Heart left ventricle (tissue), 16 donors: ENCODE measurements around the gene GTF2I. TPM values are rescaled to one million over a fixed set of nuclear protein-coding genes. Genes with fewer than 3 reads are reported as not detected.
"Not testable (repeated sequence)": the region's sequence is repeated elsewhere in the genome, so short reads cannot be mapped to it uniquely, and the experiment has no call there.

Source experiments
- ATAC-seq, 4 donors: fragments of 200-7000 bp; cut with Tn5 transposase; one replicate each; pipeline ENCODE4 v1.9.1; 2020 to 2022; ENCODE audit warnings: moderate library complexity in 4 of 4, mild to moderate bottlenecking in 3 of 4, moderate number of reproducible peaks in 1 of 4
- DNase-seq, 5 donors: peaks; one replicate each; pipeline ENCODE4 v3.0.0-alpha.2; 2020
- H3K27ac ChIP-seq, 12 donors: fragments of 200-600 bp; sonication (generic) in 4 of 12; one replicate each; pipeline versions ENCODE4 v1.5.0 to v1.8.0; 2016 to 2022; ENCODE audit warnings: mild to moderate bottlenecking in 2 of 12
- H3K27me3 ChIP-seq, 9 donors: fragments of 200-600 bp; sonication (generic) in 2 of 9; one replicate each; pipeline versions ENCODE4 v1.5.1 to v1.8.0; 2016 to 2022; ENCODE audit warnings: mild to moderate bottlenecking in 3 of 9
- H3K36me3 ChIP-seq, 9 donors: fragments of 200-600 bp; sonication (generic) in 2 of 9; one replicate each; pipeline versions ENCODE4 v1.5.0 to v1.8.0; 2018 to 2022; ENCODE audit warnings: mild to moderate bottlenecking in 2 of 9
- H3K4me1 ChIP-seq, 12 donors: fragments of 200-600 bp; sonication (generic) in 4 of 12; one replicate each; pipeline versions ENCODE4 v1.5.0 to v1.8.0; 2016 to 2022; ENCODE audit warnings: mild to moderate bottlenecking in 3 of 12
- H3K4me3 ChIP-seq, 12 donors: fragments of 200-600 bp; sonication (generic) in 4 of 12; one replicate each; pipeline versions ENCODE4 v1.5.0 to v1.8.0; 2017 to 2022; ENCODE audit warnings: mild to moderate bottlenecking in 9 of 12, moderate library complexity in 4 of 12
- H3K9me3 ChIP-seq, 12 donors: fragments of 200-600 bp; sonication (generic) in 4 of 12; one replicate each; pipeline versions ENCODE4 v1.5.0 to v1.8.0; 2016 to 2022; ENCODE audit warnings: mild to moderate bottlenecking in 1 of 12
- POLR2A ChIP-seq, 2 donors: fragments of 450-650 bp; IDR thresholded peaks; one replicate each; pipeline ENCODE4 v1.6.1; 2017; ENCODE audit warnings: antibody characterized with exemption in 2 of 2, mild to moderate bottlenecking in 2 of 2, moderate library complexity in 2 of 2
- WGBS, 4 donors: extraction: QIAGEN DNeasy Blood & Tissue Kit in 2 of 4; methylation state at CpG; one replicate each; pipeline versions ENCODE4 v1.1.5 to v1.1.7; 2013 to 2018; 5-methylcytosine and 5-hydroxymethylcytosine counted together
- intact Hi-C, 10 donors: fragments of 100-400 bp; cut with DNase I; formaldehyde crosslinking; loops; one replicate each; pipeline versions ENCODE4 v1.11.1 to v1.14.2; 2022
- polyA plus RNA-seq, 2 donors: library from polyadenylated mRNA; stranded (reverse); fragments of 200-250 nt; gene quantifications; one replicate each; pipeline ENCODE4 v1.2.3, GENCODE V29; 2013
- total RNA-seq, 9 donors: library from RNA; depleted of rRNA in 2 of 9; stranded (reverse); fragments of >200 nt in 2 of 9; fragmentation: NEBNext Ultra II Directional in 3 of 9; extraction: Animal tissue kit (Norgen Biotek cat#: 25700) in 3 of 9; gene quantifications; one replicate each; pipeline versions ENCODE4 v1.1.0 to v1.2.4, GENCODE V29; 2016 to 2023
- TF ChIP-seq, protein P1 (sequence below), 12 donors: fragments of 200-600 bp; sonication (generic) in 4 of 12; IDR thresholded peaks; one replicate each; pipeline versions ENCODE4 v1.5.0 to v1.8.0; 2018 to 2022; ENCODE audit warnings: antibody characterized with exemption in 12 of 12, mild to moderate bottlenecking in 5 of 12
- donor health status: ischemic (EF 13 %, LVEDD 7.1; RV severe dilation, severe dysfunction).
- donor health status: healthy with polysubstance abuse.
- donor health status: DM: no; HTN: yes; CAD: no.
- donor health status: DM: no; HTN: no; CAD: no.
- donor health status: ischemic (EF 25% LVEDD 6.9; RV normal size, moderate dysfunction).
- donor health status: ischemic (EF 25% LVEDD 5.7; RV mildly dilated, moderate dysfunction).
- donor health status: healthy.
- donor health status: DM: yes; HTN: yes; CAD: no.
- donor health status: ischemic (EF 35%, LVEDD 5.7; RV mildly dilated, moderate dysfunction).
- donor health status: nonischemic (EF 11% LVEDD 7.7; RV severe dilation, severe dysfunction).
- donor health status: DM: yes; HTN: yes; CAD: no.
- donor health status: PGD.
- donor health status: ischemic (EF 29% LVEDD 5.4; RV normal size, mild dysfunction).
- donor health status: nonischemic (EF 23%, LVEDD 6.1; RV moderate dilation, normal function).

GTF2I gene
- total and polyA plus RNA-seq, 11 donors, result 28.8 to 135 (median 113) TPM

DNA sequence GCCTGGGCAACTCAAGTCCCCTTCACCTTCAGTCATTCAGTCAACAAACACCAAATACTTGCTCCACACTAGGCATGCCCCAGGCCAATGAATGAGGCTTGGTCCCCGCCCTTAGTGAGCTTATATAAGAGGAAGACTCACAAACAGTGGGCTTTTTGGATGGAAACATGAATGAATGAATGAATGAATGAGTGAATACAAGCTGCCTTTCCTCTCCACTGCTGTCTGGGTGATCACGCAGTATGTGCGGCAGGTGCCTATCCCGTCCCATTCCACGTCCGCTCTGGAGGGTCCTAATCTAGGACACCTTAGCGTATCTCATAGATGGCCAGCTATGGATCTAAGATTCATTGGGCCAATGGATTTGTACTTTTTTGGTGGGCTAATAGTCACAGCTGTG lies 19.8 kb upstream of the GTF2I start:
- WGBS, 4 donors, result 97 to 98% (median 97%) methylated on average over 7 of the region's 7 CpGs
- H3K4me1 ChIP-seq, result peaks cover 0 to 11% (median 5%) of the 10 kb centered on the region in 12 donors
- intact Hi-C loops, result no loop called here
- H3K27ac ChIP-seq, result no peak overlapping the region
- DNase-seq (no peak), ATAC-seq (no peak)
- no peaks in the 10 kb centered on the region for H3K27me3 ChIP-seq
- no peaks in the 10 kb centered on the region for H3K9me3 ChIP-seq
- TF ChIP-seq, protein P1, sequence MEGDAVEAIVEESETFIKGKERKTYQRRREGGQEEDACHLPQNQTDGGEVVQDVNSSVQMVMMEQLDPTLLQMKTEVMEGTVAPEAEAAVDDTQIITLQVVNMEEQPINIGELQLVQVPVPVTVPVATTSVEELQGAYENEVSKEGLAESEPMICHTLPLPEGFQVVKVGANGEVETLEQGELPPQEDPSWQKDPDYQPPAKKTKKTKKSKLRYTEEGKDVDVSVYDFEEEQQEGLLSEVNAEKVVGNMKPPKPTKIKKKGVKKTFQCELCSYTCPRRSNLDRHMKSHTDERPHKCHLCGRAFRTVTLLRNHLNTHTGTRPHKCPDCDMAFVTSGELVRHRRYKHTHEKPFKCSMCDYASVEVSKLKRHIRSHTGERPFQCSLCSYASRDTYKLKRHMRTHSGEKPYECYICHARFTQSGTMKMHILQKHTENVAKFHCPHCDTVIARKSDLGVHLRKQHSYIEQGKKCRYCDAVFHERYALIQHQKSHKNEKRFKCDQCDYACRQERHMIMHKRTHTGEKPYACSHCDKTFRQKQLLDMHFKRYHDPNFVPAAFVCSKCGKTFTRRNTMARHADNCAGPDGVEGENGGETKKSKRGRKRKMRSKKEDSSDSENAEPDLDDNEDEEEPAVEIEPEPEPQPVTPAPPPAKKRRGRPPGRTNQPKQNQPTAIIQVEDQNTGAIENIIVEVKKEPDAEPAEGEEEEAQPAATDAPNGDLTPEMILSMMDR (IDR thresholded peaks at IDR 0.05), result no peak
- no peak for TF ChIP-seq POLR2A (IDR thresholded peaks at IDR 0.05)
- H3K36me3 ChIP-seq, result no peaks in the 10 kb centered on the region
- no peak overlapping the region for H3K4me3 ChIP-seq

DNA sequence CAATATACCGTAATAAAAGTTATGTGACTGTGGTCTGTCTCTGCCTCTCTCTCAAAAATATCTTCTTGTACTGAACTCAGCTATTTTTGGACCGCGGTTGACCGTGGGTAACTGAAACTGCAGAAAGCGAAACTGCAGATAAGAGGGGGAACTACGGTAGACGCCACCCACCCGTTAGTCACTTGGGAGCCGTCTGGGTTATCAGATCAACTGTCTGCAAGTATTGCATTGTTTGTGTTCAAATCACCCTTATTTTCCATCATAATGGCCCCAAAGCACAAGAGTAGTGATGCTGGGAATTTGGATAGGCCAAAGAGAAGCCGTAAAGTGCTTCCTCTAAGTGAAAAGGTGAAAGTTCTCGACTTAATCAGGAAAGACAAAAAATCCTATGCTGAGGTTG lies 7.5 kb upstream of the GTF2I start:
- DNase-seq, result peak in 3 of 5 donors; percentile 54 to 63 (median 56)
- intact Hi-C loops, result loop anchor here in 5 of 10 donors (10.0 kb wide), 2 partner anchors 55 to 195 kb away; partner anchors contain the start of gene GTF2IRD1 (in 4 of the 5)
- ATAC-seq, result peak; percentile 48 to 88 (median 86)
- 2 to 4% (median 3%) methylated on average over 10 to 11 of the region's 11 CpGs for WGBS, 4 donors
- peak overlapping the region in 11 of 12 donors; percentile 6 to 67 (median 52) for H3K27ac ChIP-seq
- not testable (repeated sequence) for H3K27me3 ChIP-seq, H3K36me3 ChIP-seq, H3K9me3 ChIP-seq
- peaks cover 0 to 16% (median 8%) of the 10 kb centered on the region in 12 donors for H3K4me1 ChIP-seq
- peak overlapping the region in 10 of 12 donors; percentile 6 to 55 (median 40) for H3K4me3 ChIP-seq

DNA sequence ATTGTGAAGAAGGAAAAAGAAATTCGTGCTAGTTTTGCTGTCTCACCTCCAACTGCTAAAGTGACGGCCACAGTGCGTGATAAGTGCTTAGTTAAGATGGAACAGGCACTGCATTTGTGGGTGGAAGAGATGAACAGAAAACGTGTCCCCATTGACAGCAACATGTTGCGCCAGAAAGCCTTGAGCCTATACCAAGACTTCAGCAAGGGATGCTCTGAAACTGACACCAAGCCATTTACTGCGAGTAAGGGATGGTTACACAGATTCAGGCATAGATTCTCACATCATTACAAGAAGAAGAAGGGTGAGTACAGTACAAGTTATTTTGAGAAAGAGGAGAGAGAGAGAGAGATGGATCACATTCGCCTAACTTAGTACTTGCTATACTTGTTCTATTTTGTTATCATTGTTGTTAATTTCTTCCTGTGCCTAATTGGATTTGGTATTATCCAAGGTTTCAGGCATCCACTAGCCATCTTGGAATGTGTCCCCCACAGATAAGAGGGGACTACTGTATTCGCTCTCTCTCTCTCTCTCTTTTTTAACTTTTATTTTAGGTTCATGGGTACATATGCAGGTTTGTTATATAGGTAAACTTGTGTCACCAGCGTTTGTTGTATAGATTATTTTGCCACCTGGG lies 6.9 kb upstream of the GTF2I start:
- not testable (repeated sequence) for H3K36me3 ChIP-seq, DNase-seq, H3K9me3 ChIP-seq, H3K27me3 ChIP-seq
- peaks cover 0 to 19% (median 9%) of the 10 kb centered on the region in 12 donors for H3K4me1 ChIP-seq
- 47 to 52% (median 49%) methylated on average over 6 to 7 of the region's 9 CpGs for WGBS, 4 donors
- peak overlapping the region in 8 of 12 donors; percentile 11 to 55 (median 40) for H3K4me3 ChIP-seq
- intact Hi-C loops, result loop anchor here in 5 of 10 donors (10.0 kb wide), 2 partner anchors 54 to 196 kb away; partner anchors contain the start of gene GTF2IRD1 (in 4 of the 5)
- peak in 3 of 4 donors; percentile 32 to 60 (median 51) for ATAC-seq
- peak overlapping the region in 10 of 12 donors; percentile 6 to 67 (median 52) for H3K27ac ChIP-seq

DNA sequence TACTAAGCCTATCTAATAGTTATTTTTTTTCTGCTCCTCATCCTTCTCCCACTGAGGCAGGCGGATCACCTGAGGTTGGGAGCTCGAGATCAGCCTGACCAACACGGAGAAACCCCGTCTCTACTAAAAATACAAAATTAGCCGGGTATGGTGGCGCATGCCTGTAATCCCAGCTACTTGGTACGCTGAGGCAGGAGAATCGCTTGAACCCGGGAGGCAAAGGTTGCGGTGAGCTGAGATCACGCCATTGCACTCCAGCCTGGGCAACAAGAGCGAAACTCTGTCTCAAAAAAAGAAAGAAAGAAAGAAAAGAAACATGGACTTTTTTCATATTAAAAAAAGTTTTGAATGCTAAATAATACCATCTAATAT lies 6.4 kb upstream of the GTF2I start:
- not testable (repeated sequence) for ATAC-seq, H3K9me3 ChIP-seq, H3K36me3 ChIP-seq, H3K4me3 ChIP-seq, H3K27ac ChIP-seq, H3K27me3 ChIP-seq, DNase-seq
- intact Hi-C loops, result loop anchor here in 5 of 10 donors (10.0 kb wide), 2 partner anchors 54 to 196 kb away; partner anchors contain the start of gene GTF2IRD1 (in 4 of the 5)
- 84 to 93% (median 85%) methylated on average over 12 of the region's 12 CpGs for WGBS, 4 donors
- H3K4me1 ChIP-seq, result peaks cover 0 to 24% (median 13%) of the 10 kb centered on the region in 12 donors

DNA sequence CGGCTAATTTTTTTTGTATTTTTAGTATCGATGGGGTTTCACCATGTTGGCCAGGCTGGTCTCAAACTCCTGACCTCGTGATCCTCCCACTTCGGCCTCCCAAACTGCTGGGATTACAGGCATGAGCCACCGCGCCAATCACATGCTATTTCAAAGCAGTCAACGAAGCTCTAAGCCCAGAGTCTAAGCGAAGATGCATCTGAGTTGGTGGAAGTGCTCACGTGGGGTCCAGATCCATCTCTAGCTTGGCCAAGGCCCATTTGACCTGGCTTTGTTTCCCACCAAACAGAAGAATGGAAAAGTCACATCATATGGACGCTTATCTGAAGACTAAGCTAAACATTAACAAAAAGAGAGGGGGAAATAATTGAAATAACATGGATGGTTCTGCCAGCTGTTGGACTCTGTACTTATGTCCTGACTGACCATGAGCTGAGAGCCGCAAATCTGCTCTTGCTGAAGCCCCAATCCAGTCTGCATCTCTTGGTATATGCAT lies 3.8 kb upstream of the GTF2I start:
- ATAC-seq, result no peak

More for the DNA sequence above, 3.8 kb upstream of the GTF2I start:
- intact Hi-C loops, result loop anchor here in 5 of 10 donors (10.0 kb wide), 2 partner anchors 51 to 199 kb away; partner anchors contain the start of gene GTF2IRD1 (in 4 of the 5)
- Histone ChIP-seq H3K36me3 (no peaks in the 10 kb centered on the region), H3K9me3 (no peaks in the 10 kb centered on the region), H3K4me1 (peaks cover 0 to 28% (median 14%) of the 10 kb centered on the region in 12 donors), H3K4me3 (no peak overlapping the region), H3K27ac (no peak overlapping the region), H3K27me3 (no peaks in the 10 kb centered on the region)
- WGBS, 4 donors, result 94 to 97% (median 96%) methylated on average over 11 of the region's 11 CpGs
- DNase-seq, result no peak
- TF ChIP-seq POLR2A (IDR thresholded peaks at IDR 0.05), result no peak
- TF ChIP-seq, protein P1 (IDR thresholded peaks at IDR 0.05), result no peak
